Hepatocyte (in vitro differentiated cells): ENCODE results near the gene DIP2C.

Source experiments
- CTCF ChIP-seq: fragments of 200-600 bp; sonication (generic); IDR thresholded peaks from 2 replicates; pipeline ENCODE4 v1.5.1; 2016; ENCODE audit warnings: antibody characterized with exemption, mild to moderate bottlenecking; ENCODE audit not compliant: poor library complexity
- EZH2 ChIP-seq: fragments of 200-600 bp; sonication (generic); IDR thresholded peaks from 2 replicates; pipeline ENCODE4 v1.6.1; 2016; ENCODE audit warnings: antibody characterized with exemption, mild to moderate bottlenecking, borderline replicate concordance
- EZH2phosphoT487 ChIP-seq: fragments of 200-600 bp; sonication (generic); IDR thresholded peaks from one replicate; pipeline ENCODE4 v1.6.1; 2018; ENCODE audit warnings: antibody characterized with exemption, mild to moderate bottlenecking, low read depth, moderate library complexity; ENCODE audit not compliant: unreplicated experiment, severe bottlenecking

GRCh38 chr10:290026-290725 lies 399.3 kb downstream of the DIP2C start:
- TF ChIP-seq CTCF (no peak), EZH2 (no peak), EZH2phosphoT487 (no peak)
